ENCODE measurements around the gene APOBEC2.
A peak's percentile ranks its signal among the peaks of the same experiment; 100 is the strongest.

APOBEC2 gene

GRCh38 chr6:41078101-41078500, 25.1 kb downstream of the APOBEC2 start:
- Mint-ChIP-seq H3K9me3 (no peaks in the 10 kb centered on the region), H3K36me3 (ENCODE audit: low read depth) (peaks cover 33% of the 10 kb centered on the region), H3K4me3 (no peak overlapping the region), H3K27ac (no peak overlapping the region), H3K27me3 (ENCODE audit: low read depth) (no peaks in the 10 kb centered on the region), H3K4me1 (ENCODE audit: low read depth) (peaks cover 60% of the 10 kb centered on the region)

- Mint-ChIP-seq H3K4me3 (no peak overlapping the region), H3K36me3 (ENCODE audit: low read depth) (peaks cover 37% of the 10 kb centered on the region), H3K4me1 (ENCODE audit: low read depth) (peaks cover 65% of the 10 kb centered on the region), H3K9me3 (no peaks in the 10 kb centered on the region), H3K27ac (no peak overlapping the region), H3K27me3 (ENCODE audit: low read depth) (no peaks in the 10 kb centered on the region)
These were observed 26.1 kb downstream of the APOBEC2 start for GRCh38 chr6:41079080-41079479.

GRCh38 chr6:41080621-41081020, 27.6 kb downstream of the APOBEC2 start:
- no peaks in the 10 kb centered on the region for H3K27me3 Mint-ChIP-seq (ENCODE audit: low read depth)

GRCh38 chr6:41083072-41083471, 30.1 kb downstream of the APOBEC2 start:
- Mint-ChIP-seq H3K36me3 (ENCODE audit: low read depth) (peaks cover 46% of the 10 kb centered on the region), H3K27ac (no peak overlapping the region), H3K9me3 (no peaks in the 10 kb centered on the region), H3K4me3 (no peak overlapping the region), H3K4me1 (ENCODE audit: low read depth) (peaks cover 43% of the 10 kb centered on the region), H3K27me3 (ENCODE audit: low read depth) (no peaks in the 10 kb centered on the region)

More at GRCh38 chr6:41080621-41081020, 27.6 kb downstream of the APOBEC2 start:
- Mint-ChIP-seq H3K4me1 (ENCODE audit: low read depth) (peaks cover 50% of the 10 kb centered on the region), H3K9me3 (no peaks in the 10 kb centered on the region), H3K27ac (peak overlapping the region; percentile 87), H3K36me3 (ENCODE audit: low read depth) (peaks cover 34% of the 10 kb centered on the region), H3K4me3 (peak overlapping the region; percentile 71)

- Mint-ChIP-seq H3K36me3 (ENCODE audit: low read depth) (peaks cover 41% of the 10 kb centered on the region), H3K27ac (no peak overlapping the region)
These were observed 32.2 kb downstream of the APOBEC2 start for GRCh38 chr6:41085182-41085581.

GRCh38 chr6:41088451-41088850, 35.4 kb downstream of the APOBEC2 start:
- Mint-ChIP-seq H3K27ac (no peak overlapping the region), H3K9me3 (no peaks in the 10 kb centered on the region), H3K4me3 (no peak overlapping the region), H3K36me3 (ENCODE audit: low read depth) (peaks cover 49% of the 10 kb centered on the region), H3K27me3 (ENCODE audit: low read depth) (no peaks in the 10 kb centered on the region), H3K4me1 (ENCODE audit: low read depth) (peaks cover 12% of the 10 kb centered on the region)

More at GRCh38 chr6:41085182-41085581, 32.2 kb downstream of the APOBEC2 start:
- Mint-ChIP-seq H3K4me1 (ENCODE audit: low read depth) (peaks cover 32% of the 10 kb centered on the region), H3K4me3 (no peak overlapping the region), H3K27me3 (ENCODE audit: low read depth) (no peaks in the 10 kb centered on the region), H3K9me3 (no peaks in the 10 kb centered on the region)

- H3K4me1 Mint-ChIP-seq (ENCODE audit: low read depth) = peaks cover 5% of the 10 kb centered on the region
- no peak overlapping the region for H3K4me3 Mint-ChIP-seq
- no peaks in the 10 kb centered on the region for H3K27me3 Mint-ChIP-seq (ENCODE audit: low read depth)
- no peak overlapping the region for H3K27ac Mint-ChIP-seq
- H3K36me3 Mint-ChIP-seq (ENCODE audit: low read depth) = peaks cover 53% of the 10 kb centered on the region
- no peaks in the 10 kb centered on the region for H3K9me3 Mint-ChIP-seq
These were observed 38.1 kb downstream of the APOBEC2 start for GRCh38 chr6:41090841-41091761.

- no peak overlapping the region for H3K27ac Mint-ChIP-seq
- peaks cover 5% of the 10 kb centered on the region for H3K4me1 Mint-ChIP-seq (ENCODE audit: low read depth)
- H3K9me3 Mint-ChIP-seq = no peaks in the 10 kb centered on the region
- no peak overlapping the region for H3K4me3 Mint-ChIP-seq
- no peaks in the 10 kb centered on the region for H3K27me3 Mint-ChIP-seq (ENCODE audit: low read depth)
- H3K36me3 Mint-ChIP-seq (ENCODE audit: low read depth) = peaks cover 59% of the 10 kb centered on the region
These were observed 39.6 kb downstream of the APOBEC2 start for GRCh38 chr6:41092421-41093140.

GRCh38 chr6:41093729-41094128, 40.7 kb downstream of the APOBEC2 start:
- Mint-ChIP-seq H3K4me3 (no peak overlapping the region), H3K36me3 (ENCODE audit: low read depth) (peaks cover 64% of the 10 kb centered on the region), H3K27me3 (ENCODE audit: low read depth) (no peaks in the 10 kb centered on the region), H3K9me3 (no peaks in the 10 kb centered on the region), H3K4me1 (ENCODE audit: low read depth) (peaks cover 5% of the 10 kb centered on the region), H3K27ac (no peak overlapping the region)

- peaks cover 58% of the 10 kb centered on the region for H3K36me3 Mint-ChIP-seq (ENCODE audit: low read depth)
- no peak overlapping the region for H3K27ac Mint-ChIP-seq
- H3K4me3 Mint-ChIP-seq = no peak overlapping the region
- H3K27me3 Mint-ChIP-seq (ENCODE audit: low read depth) = no peaks in the 10 kb centered on the region
- peaks cover 2% of the 10 kb centered on the region for H3K4me1 Mint-ChIP-seq (ENCODE audit: low read depth)
- no peaks in the 10 kb centered on the region for H3K9me3 Mint-ChIP-seq
These were observed 44.6 kb downstream of the APOBEC2 start for GRCh38 chr6:41097467-41098090.

- H3K9me3 Mint-ChIP-seq = no peaks in the 10 kb centered on the region
- no peak overlapping the region for H3K27ac Mint-ChIP-seq
- H3K4me1 Mint-ChIP-seq (ENCODE audit: low read depth) = peaks cover 2% of the 10 kb centered on the region
- H3K27me3 Mint-ChIP-seq (ENCODE audit: low read depth) = no peaks in the 10 kb centered on the region
- peaks cover 57% of the 10 kb centered on the region for H3K36me3 Mint-ChIP-seq (ENCODE audit: low read depth)
- no peak overlapping the region for H3K4me3 Mint-ChIP-seq
These were observed 45.4 kb downstream of the APOBEC2 start for GRCh38 chr6:41098366-41098765.

- Mint-ChIP-seq H3K4me1 (ENCODE audit: low read depth) (no peaks in the 10 kb centered on the region), H3K27me3 (ENCODE audit: low read depth) (no peaks in the 10 kb centered on the region), H3K27ac (no peak overlapping the region), H3K36me3 (ENCODE audit: low read depth) (peaks cover 40% of the 10 kb centered on the region), H3K9me3 (no peaks in the 10 kb centered on the region), H3K4me3 (no peak overlapping the region)
These were observed 47.9 kb downstream of the APOBEC2 start for GRCh38 chr6:41100871-41101287.

GRCh38 chr6:41103847-41104246, 50.8 kb downstream of the APOBEC2 start:
- Mint-ChIP-seq H3K36me3 (ENCODE audit: low read depth) (peaks cover 15% of the 10 kb centered on the region), H3K27me3 (ENCODE audit: low read depth) (no peaks in the 10 kb centered on the region), H3K9me3 (no peaks in the 10 kb centered on the region), H3K27ac (no peak overlapping the region), H3K4me3 (no peak overlapping the region), H3K4me1 (ENCODE audit: low read depth) (no peaks in the 10 kb centered on the region)

GRCh38 chr6:41111017-41111416, 58.0 kb downstream of the APOBEC2 start:
- Mint-ChIP-seq H3K9me3 (no peaks in the 10 kb centered on the region), H3K27ac (peak overlapping the region; percentile 47), H3K36me3 (ENCODE audit: low read depth) (no peaks in the 10 kb centered on the region), H3K4me3 (no peak overlapping the region), H3K4me1 (ENCODE audit: low read depth) (no peaks in the 10 kb centered on the region), H3K27me3 (ENCODE audit: low read depth) (no peaks in the 10 kb centered on the region)
